NCI-H82 treated with DMSO at 0.1 percent for 48 hours (cell line): ENCODE measurements around the gene SERPINA5.
"Not testable (repeated sequence)": the region's sequence is repeated elsewhere in the genome, so short reads cannot be mapped to it uniquely, and the experiment has no call there.

Experiments used
- DNase-seq: peaks from one replicate; lab custom pipeline; 2025; ENCODE audit not compliant: unreplicated experiment; lab: John Stamatoyannopoulos, UW

SERPINA5 gene

GRCh38 chr14:94598816-94599655, 17.8 kb downstream of the SERPINA5 start:
- DNase-seq: no peak

- no peak for DNase-seq
These were observed 18.4 kb downstream of the SERPINA5 start for GRCh38 chr14:94599656-94600004.

DNA sequence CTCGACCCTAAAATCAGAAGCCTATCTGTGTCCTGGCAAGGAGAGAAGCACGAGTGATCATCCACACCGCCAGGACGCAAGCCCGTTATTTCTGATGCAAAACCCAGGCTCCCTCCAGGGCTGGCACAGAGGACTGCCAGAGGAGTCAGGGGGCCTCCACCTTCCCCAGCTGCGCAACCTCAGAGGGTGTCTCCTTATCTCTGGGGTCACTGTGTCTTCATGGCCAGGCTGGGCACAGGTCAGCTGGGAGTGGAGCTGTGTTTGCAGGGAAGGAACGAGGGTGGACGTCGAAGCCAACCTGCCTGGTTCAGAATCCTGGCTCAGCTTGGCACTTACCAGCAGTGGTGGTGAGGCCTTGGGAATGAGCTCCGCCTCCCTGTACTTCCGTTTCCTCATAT, 18.9 kb downstream of the SERPINA5 start:
- no peak for DNase-seq

DNA sequence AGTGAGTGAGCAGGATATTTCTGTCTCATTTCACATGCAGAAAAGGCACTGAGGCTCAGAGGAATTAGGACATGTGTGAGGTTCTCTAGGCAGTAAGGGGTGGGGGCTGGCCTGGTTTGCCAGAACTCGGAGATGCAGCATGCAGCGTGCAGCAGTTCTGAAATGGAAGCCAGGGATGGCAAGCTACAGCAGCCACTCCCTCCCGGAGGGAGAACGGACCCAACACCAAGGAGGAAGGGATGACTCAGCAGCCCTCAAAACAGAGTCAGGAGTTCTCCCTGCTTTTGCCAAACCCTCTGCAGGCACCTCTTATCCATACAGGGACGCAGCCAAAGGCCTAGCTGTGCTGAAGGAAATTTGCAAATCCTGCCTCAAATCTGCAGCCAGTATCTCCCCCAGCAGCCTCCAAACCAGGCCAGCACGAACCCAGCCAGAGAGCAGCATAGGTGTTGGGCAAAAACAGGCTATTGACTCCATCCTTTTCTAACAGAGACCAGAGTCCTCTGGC, 20.7 kb downstream of the SERPINA5 start:
- DNase-seq: no peak

- DNase-seq: no peak
These were observed 21.5 kb downstream of the SERPINA5 start for GRCh38 chr14:94602722-94603121.

DNA sequence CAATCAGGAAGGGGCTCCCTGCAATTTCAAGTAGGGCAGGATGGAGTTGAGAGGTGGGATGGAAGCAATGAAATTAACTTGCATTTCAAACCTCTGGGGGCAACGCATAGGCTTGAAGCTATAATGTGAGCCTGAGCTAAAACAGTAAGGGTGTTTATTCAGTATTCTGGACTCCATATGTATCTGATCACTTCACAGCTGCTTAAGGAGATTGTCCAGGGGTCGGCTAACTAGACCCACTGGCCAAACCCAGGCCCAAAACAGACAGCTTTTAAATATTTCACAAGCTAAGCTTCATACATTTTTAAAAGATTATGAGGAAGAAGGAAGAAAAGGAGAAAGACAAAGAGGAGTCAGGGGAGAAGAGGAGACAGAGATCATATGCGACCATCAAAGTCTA, 24.1 kb downstream of the SERPINA5 start:
- no peak for DNase-seq

GRCh38 chr14:94608966-94609365, 27.7 kb downstream of the SERPINA5 start:
- not testable (repeated sequence) for DNase-seq

- no peak for DNase-seq
These were observed 30.0 kb downstream of the SERPINA5 start for GRCh38 chr14:94611179-94611578.

DNA sequence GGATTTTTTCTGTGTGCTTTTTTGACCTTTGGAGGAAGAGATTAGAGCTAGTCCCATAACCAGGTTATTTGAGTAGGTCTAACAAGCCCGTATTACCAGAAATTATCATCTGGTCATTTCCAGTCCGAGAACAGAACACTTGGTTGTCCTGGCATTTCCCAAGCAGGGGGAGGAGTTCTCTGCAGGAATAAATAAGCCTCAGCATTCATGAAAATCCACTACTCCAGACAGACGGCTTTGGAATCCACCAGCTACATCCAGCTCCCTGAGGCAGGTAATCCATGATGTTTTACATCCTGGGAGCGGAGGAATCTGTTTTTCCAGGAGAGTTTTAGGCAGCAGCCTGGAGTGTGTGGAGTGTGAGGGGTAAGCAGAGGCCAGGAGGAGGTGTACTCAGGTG, 30.9 kb downstream of the SERPINA5 start, which contains the start of gene SERPINA3:
SERPINA3 (plus strand) TSS at position 218 of the 400 bp plus-strand sequence. CDS start 2,051 bp downstream, outside the sequence.
- no peak for DNase-seq

DNA sequence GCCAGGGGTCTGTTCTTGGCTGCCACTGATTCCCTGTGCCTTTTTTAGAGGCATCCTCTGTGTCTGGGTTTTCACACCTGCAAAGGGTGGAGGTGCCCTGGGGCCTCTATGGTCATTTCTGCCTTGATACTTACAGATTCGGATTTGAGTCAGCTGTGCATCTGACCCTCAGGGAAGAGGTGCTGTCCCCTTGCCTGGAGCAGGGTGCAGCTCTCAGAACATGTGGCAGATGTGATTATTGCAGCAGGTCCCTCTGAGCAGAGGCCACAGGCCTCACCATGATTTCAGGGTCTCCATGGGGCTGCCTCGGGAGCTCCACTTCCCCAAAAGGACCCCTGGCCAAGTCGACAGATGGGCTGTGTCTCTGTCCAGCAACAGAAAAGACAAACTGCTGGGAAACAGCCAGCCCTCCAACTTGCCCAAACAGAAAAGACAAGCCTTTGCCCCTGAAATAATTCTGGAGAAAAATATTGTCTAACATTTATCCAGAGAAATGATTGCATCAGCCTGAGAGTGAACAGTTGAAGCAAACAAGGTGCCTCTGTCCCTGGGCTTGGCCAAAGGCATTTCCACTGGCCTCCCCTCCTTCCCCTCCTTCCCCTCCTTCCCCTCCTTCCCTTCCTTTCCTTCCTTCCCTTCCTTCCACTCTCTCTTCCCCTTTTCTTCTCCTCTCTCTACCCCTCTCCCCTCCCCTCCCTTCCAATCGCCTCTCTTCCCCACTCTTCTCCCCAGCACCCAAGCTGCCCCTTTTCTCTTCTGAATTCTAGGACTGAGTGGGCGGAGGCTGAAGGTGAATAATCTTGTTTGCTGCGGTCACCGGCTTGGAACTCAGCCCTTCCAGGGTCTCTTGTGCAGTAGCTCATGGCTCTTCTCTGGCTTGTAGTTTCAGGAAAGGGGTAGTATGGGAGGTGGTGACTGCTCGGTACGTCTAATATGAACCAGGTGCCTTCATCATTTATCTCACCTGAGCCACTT, 31.6 kb downstream of the SERPINA5 start:
- no peak for DNase-seq

DNA sequence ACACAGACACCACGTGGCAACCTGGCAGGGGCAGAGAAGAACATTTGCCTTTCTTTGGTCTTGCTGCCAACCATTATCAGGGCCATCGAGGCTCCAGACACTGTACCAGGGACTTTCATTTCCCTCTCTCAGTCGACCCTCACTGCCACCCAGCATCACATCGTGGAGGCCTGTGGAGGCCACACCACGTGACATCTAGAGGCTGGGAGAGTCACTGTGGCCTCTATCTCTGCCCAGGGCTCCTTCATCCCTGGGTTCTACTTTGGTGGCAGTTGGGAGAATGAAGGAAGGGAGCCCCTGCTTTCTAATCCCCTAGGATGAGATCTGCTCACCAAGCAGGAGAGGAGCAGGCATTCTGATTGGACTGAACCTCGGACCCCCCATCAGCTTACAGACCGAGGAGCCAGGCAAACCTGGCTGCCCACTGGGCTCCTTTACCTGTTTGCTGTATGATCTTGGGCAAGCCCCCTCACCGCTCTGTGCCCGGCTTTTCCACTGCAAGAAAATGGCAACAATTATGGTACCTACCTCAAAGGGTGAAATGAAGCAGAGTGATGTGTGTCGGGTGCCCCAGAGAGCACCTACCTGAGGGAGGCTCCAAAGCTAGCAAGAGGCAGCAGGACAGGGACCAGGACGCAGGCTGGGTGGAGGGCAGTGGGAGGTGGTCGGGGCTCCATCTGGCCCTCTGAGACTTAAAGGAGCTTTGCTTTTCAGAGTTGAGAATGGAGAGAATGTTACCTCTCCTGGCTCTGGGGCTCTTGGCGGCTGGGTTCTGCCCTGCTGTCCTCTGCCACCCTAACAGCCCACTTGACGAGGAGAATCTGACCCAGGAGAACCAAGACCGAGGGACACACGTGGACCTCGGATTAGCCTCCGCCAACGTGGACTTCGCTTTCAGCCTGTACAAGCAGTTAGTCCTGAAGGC, 32.8 kb downstream of the SERPINA5 start:
- no peak for DNase-seq

DNA sequence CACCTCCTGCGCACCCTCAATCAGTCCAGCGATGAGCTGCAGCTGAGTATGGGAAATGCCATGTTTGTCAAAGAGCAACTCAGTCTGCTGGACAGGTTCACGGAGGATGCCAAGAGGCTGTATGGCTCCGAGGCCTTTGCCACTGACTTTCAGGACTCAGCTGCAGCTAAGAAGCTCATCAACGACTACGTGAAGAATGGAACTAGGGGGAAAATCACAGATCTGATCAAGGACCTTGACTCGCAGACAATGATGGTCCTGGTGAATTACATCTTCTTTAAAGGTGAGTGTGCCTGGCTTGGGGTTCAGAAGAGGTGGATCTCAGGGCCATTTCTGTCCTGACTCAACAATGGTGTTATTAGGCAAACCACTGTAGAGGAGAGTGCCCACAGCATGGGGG, 33.6 kb downstream of the SERPINA5 start:
- DNase-seq: no peak

DNA sequence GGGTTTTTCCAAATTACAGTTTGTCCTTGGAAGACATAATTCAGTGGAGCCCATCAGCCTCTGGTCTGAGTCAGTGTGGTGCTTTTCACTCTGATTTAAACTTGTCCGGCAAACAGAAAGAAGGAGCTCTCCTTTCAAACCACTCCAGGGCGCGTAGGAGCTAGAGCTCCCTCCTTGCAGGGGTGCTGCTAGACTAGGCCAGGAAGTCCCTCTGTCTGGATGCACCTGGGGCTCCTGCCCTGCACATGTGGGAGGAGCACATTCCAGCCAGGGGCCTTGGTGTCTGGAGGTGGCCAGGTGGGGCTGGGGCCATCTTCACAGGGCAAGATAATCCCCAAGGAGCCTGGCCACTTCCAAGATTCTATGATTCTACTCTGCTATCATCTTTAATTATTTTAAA, 34.0 kb downstream of the SERPINA5 start:
- no peak for DNase-seq

- no peak for DNase-seq
These were observed 34.8 kb downstream of the SERPINA5 start for GRCh38 chr14:94615823-94616570.

GRCh38 chr14:94617366-94617941, 36.2 kb downstream of the SERPINA5 start:
- DNase-seq: no peak

DNA sequence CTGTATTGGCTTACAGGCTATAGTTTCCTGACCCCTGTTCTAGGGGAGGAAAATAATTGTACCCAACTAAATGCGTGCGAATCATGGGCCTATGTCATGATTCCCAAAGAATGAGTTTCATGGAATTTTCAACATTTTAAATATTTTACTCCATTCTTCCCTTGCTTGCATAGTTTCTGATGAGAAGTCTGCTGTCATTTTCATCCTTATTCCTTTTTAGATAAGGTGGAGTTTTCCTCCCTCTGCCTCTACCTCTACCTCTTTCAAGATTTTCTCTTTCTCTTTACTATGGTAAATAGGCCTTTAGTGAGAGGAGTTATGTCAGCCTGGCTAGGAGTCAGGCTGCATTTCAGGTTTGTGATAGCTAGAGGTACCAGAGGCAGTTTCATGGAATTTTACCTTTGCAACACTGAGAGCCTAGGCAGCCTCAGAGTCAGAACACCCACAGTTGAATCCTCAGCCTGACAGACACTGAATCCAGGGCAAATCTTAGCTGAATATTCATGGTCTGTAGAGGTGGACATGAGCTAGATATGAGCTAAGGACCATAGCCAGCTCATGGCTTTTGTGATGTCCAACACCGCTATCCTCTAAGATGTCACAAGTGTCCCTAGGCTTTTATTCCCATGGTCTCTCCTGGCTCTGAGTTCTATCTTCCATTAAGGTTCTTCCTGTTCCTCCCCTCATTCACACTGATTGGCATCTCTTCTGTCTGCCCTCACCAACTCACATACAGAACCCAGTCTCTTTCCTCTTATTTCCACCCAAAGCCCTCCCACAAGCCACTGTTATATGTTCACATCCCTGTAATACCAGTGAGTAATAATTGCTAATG, 37.0 kb downstream of the SERPINA5 start:
- no peak for DNase-seq

DNA sequence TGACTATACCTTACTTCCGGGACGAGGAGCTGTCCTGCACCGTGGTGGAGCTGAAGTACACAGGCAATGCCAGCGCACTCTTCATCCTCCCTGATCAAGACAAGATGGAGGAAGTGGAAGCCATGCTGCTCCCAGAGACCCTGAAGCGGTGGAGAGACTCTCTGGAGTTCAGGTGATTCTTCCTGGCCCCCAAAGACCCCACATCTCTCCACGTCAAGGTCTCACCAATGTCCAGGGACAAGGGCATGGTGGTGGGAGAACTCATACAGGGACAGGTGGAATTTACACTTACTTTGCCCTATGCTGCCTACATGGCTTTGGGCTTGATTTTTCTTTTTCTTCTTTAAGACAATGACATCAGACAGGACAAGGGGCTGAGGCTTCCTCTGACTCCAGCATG, 38.1 kb downstream of the SERPINA5 start:
- no peak for DNase-seq

DNA sequence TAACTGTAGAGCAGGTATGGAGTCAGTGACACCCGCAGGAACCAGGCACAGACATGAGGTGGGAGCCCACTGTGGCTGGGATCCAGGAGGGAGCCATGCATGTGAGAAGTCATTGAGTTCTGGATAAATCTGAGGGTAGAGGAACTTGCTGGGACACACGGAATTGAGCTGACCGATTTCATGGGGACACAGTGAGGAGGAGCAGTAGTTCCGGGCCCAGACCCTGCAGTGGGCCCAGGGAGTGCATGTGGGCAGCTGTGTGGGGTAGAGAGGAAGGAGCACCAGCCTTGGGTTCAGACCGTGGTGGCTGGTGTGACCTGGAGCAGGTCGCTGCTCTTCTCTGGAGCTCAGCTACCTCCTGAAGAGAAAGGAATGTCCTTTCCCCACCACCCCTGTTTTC, 39.4 kb downstream of the SERPINA5 start:
- no peak for DNase-seq
